Ramos (cell line): ENCODE measurements around the gene AFTPH.

Source experiments
- in situ Hi-C: fragments of 300-500 bp; cut with MboI; formaldehyde crosslinking; loops from one replicate; pipeline ENCODE4 v1.14.3; 2022; ENCODE audit warnings: low sequenced_read_pairs; ENCODE audit not compliant: unreplicated experiment

AFTPH gene

GRCh38 chr2:64606479-64607363 lies 82.6 kb downstream of the AFTPH start:
- in situ Hi-C loops, result no loop called here

GRCh38 chr2:64607381-64608304 lies 83.5 kb downstream of the AFTPH start:
- in situ Hi-C loops, result no loop called here

- in situ Hi-C loops, result no loop called here
Observed at GRCh38 chr2:64608867-64609226, 84.7 kb downstream of the AFTPH start.

- in situ Hi-C loops, result no loop called here
Observed at GRCh38 chr2:64609227-64609941, 85.3 kb downstream of the AFTPH start.

GRCh38 chr2:64609942-64610281 lies 85.8 kb downstream of the AFTPH start:
- in situ Hi-C loops, result no loop called here

- in situ Hi-C loops, result no loop called here
Observed at GRCh38 chr2:64610316-64610855, 86.3 kb downstream of the AFTPH start.

- in situ Hi-C loops, result no loop called here
Observed at GRCh38 chr2:64612575-64613195, 88.6 kb downstream of the AFTPH start.

- in situ Hi-C loops, result no loop called here
Observed at GRCh38 chr2:64613276-64613675, 89.1 kb downstream of the AFTPH start.

GRCh38 chr2:64615192-64615763 lies 91.2 kb downstream of the AFTPH start:
- in situ Hi-C loops, result no loop called here

GRCh38 chr2:64615844-64616536 lies 91.9 kb downstream of the AFTPH start:
- in situ Hi-C loops, result no loop called here

- in situ Hi-C loops, result no loop called here
Observed at GRCh38 chr2:64617631-64618151, 93.6 kb downstream of the AFTPH start.

GRCh38 chr2:64620661-64621060 lies 96.5 kb downstream of the AFTPH start:
- in situ Hi-C loops, result no loop called here

GRCh38 chr2:64622443-64623241 lies 98.5 kb downstream of the AFTPH start:
- in situ Hi-C loops, result no loop called here

GRCh38 chr2:64623242-64623850 lies 99.2 kb downstream of the AFTPH start:
- in situ Hi-C loops, result no loop called here

GRCh38 chr2:64624108-64624610 lies 100.0 kb downstream of the AFTPH start:
- in situ Hi-C loops, result no loop called here

- in situ Hi-C loops, result loop anchor here (25.0 kb wide), 1 partner anchor 762 kb away; no protein-coding TSS in a partner anchor
Observed at GRCh38 chr2:64624862-64625261, 100.7 kb downstream of the AFTPH start.
